Esophagus muscularis mucosa (tissue), 4 donors: ENCODE results near the gene NDUFAF8. TPM values are rescaled to one million over a fixed set of nuclear protein-coding genes. Genes with fewer than 3 reads are reported as not detected.
A peak's percentile ranks its signal among the peaks of the same experiment; 100 is the strongest.

Source experiments
- DNase-seq: peaks from one replicate; pipeline ENCODE4 v3.0.0-alpha.2; 2017; ENCODE audit errors: extremely low spot score
- H3K27ac ChIP-seq, 4 donors: fragments of 200-600 bp; sonication (generic); replicated peaks in 1 of 4; 1 replicate in 3 of 4; 2 replicates in 1 of 4; pipeline ENCODE4 v1.5.1; 2016 to 2019; ENCODE audit warnings: mild to moderate bottlenecking in 1 of 4
- H3K27me3 ChIP-seq, 4 donors: fragments of 200-600 bp; sonication (generic); one replicate each; pipeline versions ENCODE4 v1.5.1 to v1.6.0; 2016 to 2019
- H3K36me3 ChIP-seq, 4 donors: fragments of 200-600 bp; sonication (generic); one replicate each; pipeline ENCODE4 v1.5.1; 2016 to 2019
- H3K4me1 ChIP-seq, 4 donors: fragments of 200-600 bp; sonication (generic); one replicate each; pipeline ENCODE4 v1.5.1; 2016 to 2019
- H3K4me3 ChIP-seq, 4 donors: fragments of 200-600 bp; sonication (generic); 1 replicate in 2 of 4; 2 replicates in 2 of 4; pipeline ENCODE4 v1.5.1; 2016 to 2019; ENCODE audit warnings: mild to moderate bottlenecking in 4 of 4, moderate library complexity in 1 of 4
- H3K9me3 ChIP-seq, 4 donors: fragments of 200-600 bp; sonication (generic); 1 replicate in 3 of 4; 2 replicates in 1 of 4; pipeline ENCODE4 v1.5.1; 2016 to 2019
- EP300 ChIP-seq: sonication (generic); formaldehyde crosslinking; IDR thresholded peaks from one replicate; pipeline ENCODE4 v1.6.1; 2017; ENCODE audit warnings: antibody characterized with exemption
- POLR2A ChIP-seq: fragments of 450-650 bp; IDR thresholded peaks from one replicate; pipeline ENCODE4 v1.6.1; 2017; ENCODE audit warnings: antibody characterized with exemption, moderate library complexity, mild to moderate bottlenecking, low read depth
- POLR2AphosphoS5 ChIP-seq, 2 donors: sonication (generic); formaldehyde crosslinking; IDR thresholded peaks; one replicate each; pipeline ENCODE4 v1.6.1; 2017; ENCODE audit warnings: antibody characterized with exemption in 2 of 2
- WGBS: methylation state at CpG from one replicate; pipeline ENCODE4 v1.1.5; 2018; 5-methylcytosine and 5-hydroxymethylcytosine counted together
- intact Hi-C: fragments of 100-400 bp; cut with DNase I; formaldehyde crosslinking; loops from one replicate; pipeline ENCODE4 v1.15.1; 2023
- total RNA-seq, 4 donors: library from RNA; depleted of rRNA; stranded (reverse); fragments of >200 nt; gene quantifications; one replicate each; pipeline versions ENCODE4 v1.1.0 to v1.2.1, GENCODE V29; 2016
- TF ChIP-seq, protein P1 (sequence below), 3 experiments: fragments of 200-600 bp in 2 of 3; fragments of 450-650 bp in 1 of 3; sonication (generic) in 2 of 3; IDR thresholded peaks; one replicate each; pipeline ENCODE4 v1.5.1; 2017 to 2019; ENCODE audit warnings: antibody characterized with exemption in 3 of 3, mild to moderate bottlenecking in 2 of 3, moderate library complexity in 1 of 3

Gene NDUFAF8
- total RNA-seq, 4 donors from 2014 or later: 34.6 to 54.8 (median 40.4) TPM

DNA sequence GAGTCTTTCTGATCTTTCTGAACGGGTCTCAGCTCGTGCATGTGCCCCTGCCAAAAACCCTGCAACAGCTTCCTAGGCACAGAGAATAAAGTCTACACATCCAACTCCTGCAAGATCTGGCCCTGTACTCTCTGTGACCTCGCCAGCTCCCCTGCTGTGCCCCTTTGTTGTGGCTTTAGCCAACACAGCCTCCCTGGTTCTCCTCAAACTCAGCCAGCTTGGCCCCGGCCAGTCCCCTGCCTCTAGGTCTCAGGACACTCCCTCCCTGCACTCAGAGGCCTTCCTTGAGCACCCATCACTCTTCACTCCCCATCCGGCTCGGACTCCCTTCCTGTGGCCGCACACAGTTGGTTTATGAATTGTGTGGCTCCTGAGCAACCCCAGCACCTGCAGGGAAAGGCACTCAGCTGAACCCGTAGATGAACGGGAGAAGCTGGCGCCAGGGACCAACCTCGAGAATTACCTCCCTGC, 17.7 kb upstream of the NDUFAF8 start:
- Histone ChIP-seq H3K4me1 (peaks cover 19 to 27% (median 24%) of the 10 kb centered on the region in 4 donors), H3K4me3 (peak overlapping the region in 2 of 4 donors; percentile 80 to 85), H3K9me3 (no peaks in the 10 kb centered on the region), H3K27ac (no peak overlapping the region), H3K27me3 (no peaks in the 10 kb centered on the region), H3K36me3 (peaks cover 7 to 26% (median 12%) of the 10 kb centered on the region in 4 donors)
- 74% methylated on average over 11 of the region's 11 CpGs for WGBS
- TF ChIP-seq POLR2A (no peak), POLR2AphosphoS5 (IDR thresholded peaks at IDR 0.05) (no peak), EP300 (no peak)
- TF ChIP-seq, protein P1, sequence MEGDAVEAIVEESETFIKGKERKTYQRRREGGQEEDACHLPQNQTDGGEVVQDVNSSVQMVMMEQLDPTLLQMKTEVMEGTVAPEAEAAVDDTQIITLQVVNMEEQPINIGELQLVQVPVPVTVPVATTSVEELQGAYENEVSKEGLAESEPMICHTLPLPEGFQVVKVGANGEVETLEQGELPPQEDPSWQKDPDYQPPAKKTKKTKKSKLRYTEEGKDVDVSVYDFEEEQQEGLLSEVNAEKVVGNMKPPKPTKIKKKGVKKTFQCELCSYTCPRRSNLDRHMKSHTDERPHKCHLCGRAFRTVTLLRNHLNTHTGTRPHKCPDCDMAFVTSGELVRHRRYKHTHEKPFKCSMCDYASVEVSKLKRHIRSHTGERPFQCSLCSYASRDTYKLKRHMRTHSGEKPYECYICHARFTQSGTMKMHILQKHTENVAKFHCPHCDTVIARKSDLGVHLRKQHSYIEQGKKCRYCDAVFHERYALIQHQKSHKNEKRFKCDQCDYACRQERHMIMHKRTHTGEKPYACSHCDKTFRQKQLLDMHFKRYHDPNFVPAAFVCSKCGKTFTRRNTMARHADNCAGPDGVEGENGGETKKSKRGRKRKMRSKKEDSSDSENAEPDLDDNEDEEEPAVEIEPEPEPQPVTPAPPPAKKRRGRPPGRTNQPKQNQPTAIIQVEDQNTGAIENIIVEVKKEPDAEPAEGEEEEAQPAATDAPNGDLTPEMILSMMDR (IDR thresholded peaks at IDR 0.05): no peak
- no peak for DNase-seq
- intact Hi-C loops: no loop called here

DNA sequence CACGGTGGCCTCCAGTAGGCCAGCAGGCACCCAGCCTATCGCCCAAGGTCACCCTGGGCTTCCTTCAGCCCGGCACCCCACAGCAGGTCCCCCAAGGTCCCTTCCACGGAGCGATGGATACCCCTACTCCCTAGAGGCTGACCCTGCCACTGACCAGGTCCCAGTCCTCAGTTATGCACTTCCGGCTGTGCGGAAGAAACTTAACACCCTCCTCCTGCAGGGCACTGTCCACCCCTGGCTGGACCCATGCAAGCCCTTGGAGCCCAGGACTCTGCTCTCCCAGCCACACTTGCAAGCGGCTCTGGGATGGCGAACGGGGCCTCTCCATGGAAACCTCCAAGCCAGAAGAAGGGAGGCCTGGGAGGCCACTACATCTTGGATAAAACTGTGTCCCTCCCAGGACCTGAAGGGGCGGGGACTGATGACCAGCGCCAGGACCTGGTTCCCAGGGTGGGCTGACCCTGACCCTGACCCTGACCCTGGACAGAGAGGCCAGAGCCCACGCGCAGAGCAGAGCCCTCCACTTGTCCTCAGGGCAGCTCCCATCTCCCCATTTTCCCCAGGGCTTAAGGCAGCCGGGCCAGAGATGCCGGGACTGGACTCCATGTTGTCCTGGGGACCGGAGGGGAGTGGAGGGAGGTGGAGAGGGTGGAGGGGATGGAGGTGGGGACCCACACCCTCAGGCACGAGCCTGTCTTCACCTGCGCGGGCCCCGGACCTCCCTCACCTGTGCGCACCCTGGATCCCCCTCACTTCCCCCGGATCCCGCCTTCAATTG, 17.1 kb upstream of the NDUFAF8 start:
- 35% methylated on average over 9 of the region's 24 CpGs for WGBS
- Histone ChIP-seq H3K27me3 (no peaks in the 10 kb centered on the region), H3K27ac (peak overlapping the region in 3 of 4 donors; percentile 24 to 58 (median 54)), H3K4me3 (peak overlapping the region; percentile 65 to 85 (median 80)), H3K36me3 (peaks cover 7 to 23% (median 10%) of the 10 kb centered on the region in 4 donors), H3K4me1 (peaks cover 19 to 27% (median 24%) of the 10 kb centered on the region in 4 donors), H3K9me3 (no peaks in the 10 kb centered on the region)
- no peak for TF ChIP-seq POLR2A
- no peak for TF ChIP-seq POLR2AphosphoS5 (IDR thresholded peaks at IDR 0.05)
- TF ChIP-seq, protein P1 (IDR thresholded peaks at IDR 0.05): no peak
- no peak for TF ChIP-seq EP300
- intact Hi-C loops: no loop called here
- DNase-seq: no peak

DNA sequence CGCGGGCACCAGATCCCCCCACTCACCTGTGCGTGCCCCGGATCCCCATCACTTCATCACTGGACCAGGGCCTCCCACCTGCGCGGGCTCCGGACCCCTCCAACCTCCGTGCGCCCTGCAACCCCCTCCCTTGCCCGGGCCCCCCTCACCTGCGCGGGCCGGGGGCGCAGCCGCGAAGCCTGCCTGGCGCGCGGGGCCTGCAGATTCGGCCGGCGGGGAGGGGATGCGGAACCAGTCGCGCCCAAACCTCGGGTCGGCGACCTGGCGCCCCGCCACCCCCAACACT, 16.6 kb upstream of the NDUFAF8 start:
- peak overlapping the region in 3 of 4 donors; percentile 24 to 58 (median 54) for H3K27ac ChIP-seq
- WGBS: 0% methylated on average over 1 of the region's 30 CpGs

DNA sequence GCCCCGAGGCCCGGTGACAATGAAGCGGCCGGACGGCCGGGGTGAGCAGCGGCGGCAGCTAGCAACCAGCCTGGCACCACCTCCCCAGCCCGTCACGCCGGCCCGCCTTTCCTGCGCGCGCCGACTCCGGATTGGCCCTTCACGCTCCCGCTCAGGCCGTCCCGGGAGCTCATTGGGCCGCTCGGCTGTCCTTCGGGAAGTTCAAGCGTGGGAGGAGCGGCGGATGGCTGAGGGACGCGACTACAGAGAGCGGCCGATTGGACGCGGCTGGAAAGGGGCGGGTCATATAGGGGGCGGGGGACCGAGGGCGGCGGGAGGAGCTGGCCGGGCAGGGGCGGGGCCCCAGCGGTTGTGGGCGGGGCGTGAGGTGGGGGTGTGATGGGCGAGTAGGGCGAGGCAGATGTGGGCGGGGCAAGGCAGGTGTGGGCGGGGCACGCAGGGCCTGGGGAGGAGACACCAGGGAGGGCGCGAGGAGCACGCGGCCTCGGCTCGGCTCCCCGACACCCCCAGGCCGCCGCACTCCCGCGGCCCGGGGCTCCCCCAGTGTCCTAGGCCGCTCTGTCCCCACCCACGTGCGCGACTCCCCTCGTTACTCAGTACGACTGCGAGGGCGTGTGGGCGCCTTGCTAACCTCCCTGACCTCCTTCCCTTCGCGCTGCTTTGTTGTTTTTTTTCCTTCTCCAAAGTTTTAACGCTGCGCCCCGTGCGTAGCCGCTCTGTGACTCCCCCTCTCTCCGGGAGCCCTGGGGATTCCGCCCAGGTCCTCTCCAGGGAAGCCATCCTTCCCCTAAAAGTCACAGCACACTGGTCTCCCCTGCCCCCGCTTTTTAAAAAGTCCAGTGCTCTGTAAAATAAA, 16.0 kb upstream of the NDUFAF8 start, which contains the start of gene CEP131:
TSS of gene CEP131 (minus strand) at position 60 of the 856 bp plus-strand sequence. CDS start 2,909 bp downstream, outside the sequence.
- peak; percentile 100 for DNase-seq
- peak within 1 kb of the TSS; percentile 65 to 85 (median 80) for H3K4me3 ChIP-seq
- 1% methylated on average over 36 of the region's 79 CpGs for WGBS
- H3K36me3 ChIP-seq: peaks cover 7 to 18% (median 10%) of the 10 kb centered on the region in 4 donors
- no peak for TF ChIP-seq POLR2A
- TF ChIP-seq, protein P1 (IDR thresholded peaks at IDR 0.05): no peak
- peak; percentile 37 to 76 for TF ChIP-seq POLR2AphosphoS5 (IDR thresholded peaks at IDR 0.05)
- H3K9me3 ChIP-seq: no peaks in the 10 kb centered on the region
- peaks cover 19 to 27% (median 24%) of the 10 kb centered on the region in 4 donors for H3K4me1 ChIP-seq
- intact Hi-C loops: no loop called here
- H3K27ac ChIP-seq: peak within 1 kb of the TSS; percentile 32 to 69 (median 58)
- H3K27me3 ChIP-seq: no peaks in the 10 kb centered on the region

More for the DNA sequence above, 16.6 kb upstream of the NDUFAF8 start:
- peaks cover 19 to 27% (median 24%) of the 10 kb centered on the region in 4 donors for H3K4me1 ChIP-seq
- no peak for DNase-seq
- no peaks in the 10 kb centered on the region for H3K27me3 ChIP-seq
- intact Hi-C loops: no loop called here
- H3K9me3 ChIP-seq: no peaks in the 10 kb centered on the region
- no peak for TF ChIP-seq EP300
- TF ChIP-seq POLR2A: no peak
- no peak for TF ChIP-seq POLR2AphosphoS5 (IDR thresholded peaks at IDR 0.05)
- TF ChIP-seq, protein P1 (IDR thresholded peaks at IDR 0.05): no peak
- H3K4me3 ChIP-seq: peak overlapping the region; percentile 65 to 85 (median 80)
- H3K36me3 ChIP-seq: peaks cover 7 to 18% (median 10%) of the 10 kb centered on the region in 4 donors
